ES-I3 (cell line): ENCODE measurements around the gene EGLN1.

Experiments used
- H3K36me3 ChIP-seq: 2 replicates; pipeline ENCODE4 v1.6.1; 2013; ENCODE audit warnings: mild to moderate bottlenecking, low read length, control low read depth, moderate library complexity; ENCODE audit not compliant: insufficient read depth
- H3K4me1 ChIP-seq: 2 replicates; pipeline ENCODE4 v1.6.1; 2013; ENCODE audit warnings: mild to moderate bottlenecking, control low read depth, low read length; ENCODE audit not compliant: insufficient read depth
- H3K9ac ChIP-seq: 2 replicates; pipeline ENCODE4 v1.6.1; 2013; ENCODE audit warnings: low read depth, mild to moderate bottlenecking, low read length, moderate library complexity
- H3K9me3 ChIP-seq: 2 replicates; pipeline ENCODE4 v1.6.1; 2013; ENCODE audit warnings: mild to moderate bottlenecking, low read length, moderate library complexity; ENCODE audit not compliant: control insufficient read depth, insufficient read depth

EGLN1 gene

GRCh38 chr1:231376875-231377549 lies 45.1 kb downstream of the EGLN1 start:
- no peak overlapping the region for H3K9ac ChIP-seq
- no peaks in the 10 kb centered on the region for H3K9me3 ChIP-seq
- no peaks in the 10 kb centered on the region for H3K36me3 ChIP-seq
- peaks cover 4% of the 10 kb centered on the region; the same call in 1 of the 2 replicates for H3K4me1 ChIP-seq

- no peak overlapping the region for H3K9ac ChIP-seq
- H3K9me3 ChIP-seq, result no peaks in the 10 kb centered on the region
Observed at GRCh38 chr1:231376101-231376500, 46.0 kb downstream of the EGLN1 start.

GRCh38 chr1:231374394-231374793 lies 47.7 kb downstream of the EGLN1 start:
- Histone ChIP-seq H3K36me3 (no peaks in the 10 kb centered on the region), H3K4me1 (peaks cover 4% of the 10 kb centered on the region; the same call in 1 of the 2 replicates), H3K9ac (no peak overlapping the region)

More at GRCh38 chr1:231376101-231376500, 46.0 kb downstream of the EGLN1 start:
- peaks cover 4% of the 10 kb centered on the region; the same call in 1 of the 2 replicates for H3K4me1 ChIP-seq
- no peaks in the 10 kb centered on the region for H3K36me3 ChIP-seq

DNA sequence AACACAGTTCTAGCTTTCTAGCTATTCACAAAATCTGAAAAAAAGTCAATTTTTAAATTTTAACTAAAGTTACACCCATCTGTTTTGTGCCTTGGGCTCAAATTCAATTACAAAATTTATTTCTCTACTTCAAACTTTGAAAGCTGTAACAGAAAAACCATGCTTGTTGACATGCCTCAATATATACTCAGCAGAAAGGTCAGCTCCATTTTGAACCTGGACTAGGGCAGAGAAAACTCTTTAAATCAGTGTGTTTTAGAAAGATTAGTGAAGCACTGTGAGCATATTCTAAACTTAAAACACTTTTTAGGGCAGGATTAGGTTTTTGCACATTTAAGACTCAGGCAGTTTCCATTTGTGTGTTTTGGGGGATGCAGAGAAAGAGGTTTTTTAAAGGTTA lies 49.6 kb downstream of the EGLN1 start:
- no peaks in the 10 kb centered on the region for H3K36me3 ChIP-seq

More at GRCh38 chr1:231374394-231374793, 47.7 kb downstream of the EGLN1 start:
- no peaks in the 10 kb centered on the region for H3K9me3 ChIP-seq

GRCh38 chr1:231369282-231369681 lies 52.8 kb downstream of the EGLN1 start:
- H3K4me1 ChIP-seq, result no peaks in the 10 kb centered on the region
- no peaks in the 10 kb centered on the region for H3K36me3 ChIP-seq
- no peak overlapping the region for H3K9ac ChIP-seq
- no peaks in the 10 kb centered on the region for H3K9me3 ChIP-seq

More for the DNA sequence above, 49.6 kb downstream of the EGLN1 start:
- no peak overlapping the region for H3K9ac ChIP-seq
- peaks cover 4% of the 10 kb centered on the region; the same call in 1 of the 2 replicates for H3K4me1 ChIP-seq
- no peaks in the 10 kb centered on the region for H3K9me3 ChIP-seq

GRCh38 chr1:231364192-231364591 lies 57.9 kb downstream of the EGLN1 start:
- no peak overlapping the region for H3K9ac ChIP-seq
- H3K4me1 ChIP-seq, result no peaks in the 10 kb centered on the region
- no peaks in the 10 kb centered on the region for H3K36me3 ChIP-seq
- no peaks in the 10 kb centered on the region for H3K9me3 ChIP-seq

DNA sequence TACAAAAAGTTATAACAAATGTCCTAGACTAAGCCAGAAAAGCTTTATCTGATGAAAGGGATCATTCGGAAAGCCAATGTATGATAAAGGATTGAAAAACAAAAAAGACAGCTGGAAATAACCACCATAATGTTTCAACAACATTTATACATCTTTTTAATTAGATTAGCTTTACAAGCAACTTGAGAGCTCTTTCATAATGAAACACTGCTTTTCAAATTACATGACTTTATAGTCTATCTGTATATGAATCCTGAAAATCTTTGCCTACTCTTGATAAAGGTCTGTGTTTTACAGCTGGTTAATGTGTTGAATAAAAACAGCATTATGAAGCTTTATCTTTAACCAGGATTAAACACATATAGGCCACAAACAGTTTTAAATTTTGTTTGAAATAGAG lies 58.5 kb downstream of the EGLN1 start:
- Histone ChIP-seq H3K4me1 (no peaks in the 10 kb centered on the region), H3K36me3 (no peaks in the 10 kb centered on the region)

DNA sequence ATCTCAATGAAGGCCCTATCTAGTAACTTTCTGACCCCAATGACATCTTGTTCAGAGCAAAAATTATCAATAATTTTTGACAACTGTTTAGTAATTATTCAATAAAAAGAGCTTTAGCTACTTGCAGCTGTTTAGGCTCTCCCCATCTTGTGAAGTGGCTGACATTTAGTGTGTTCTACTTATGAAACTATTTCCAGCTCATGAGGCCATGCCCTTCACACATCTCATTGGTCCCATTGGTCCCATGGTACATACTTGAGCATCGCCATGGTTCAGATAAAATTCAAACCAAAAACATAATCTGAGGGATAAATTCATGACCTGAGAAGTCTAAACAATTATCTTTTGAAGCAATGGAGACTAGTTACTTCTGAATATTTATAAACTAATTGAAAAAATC lies 59.8 kb downstream of the EGLN1 start:
- H3K9me3 ChIP-seq, result no peaks in the 10 kb centered on the region
- H3K9ac ChIP-seq, result no peak overlapping the region
- H3K36me3 ChIP-seq, result no peaks in the 10 kb centered on the region
- H3K4me1 ChIP-seq, result no peaks in the 10 kb centered on the region

More for the DNA sequence above, 58.5 kb downstream of the EGLN1 start:
- Histone ChIP-seq H3K9ac (no peak overlapping the region), H3K9me3 (no peaks in the 10 kb centered on the region)

- Histone ChIP-seq H3K4me1 (no peaks in the 10 kb centered on the region), H3K36me3 (no peaks in the 10 kb centered on the region), H3K9ac (no peak overlapping the region), H3K9me3 (no peaks in the 10 kb centered on the region)
Observed at GRCh38 chr1:231359113-231359512, 63.0 kb downstream of the EGLN1 start.

DNA sequence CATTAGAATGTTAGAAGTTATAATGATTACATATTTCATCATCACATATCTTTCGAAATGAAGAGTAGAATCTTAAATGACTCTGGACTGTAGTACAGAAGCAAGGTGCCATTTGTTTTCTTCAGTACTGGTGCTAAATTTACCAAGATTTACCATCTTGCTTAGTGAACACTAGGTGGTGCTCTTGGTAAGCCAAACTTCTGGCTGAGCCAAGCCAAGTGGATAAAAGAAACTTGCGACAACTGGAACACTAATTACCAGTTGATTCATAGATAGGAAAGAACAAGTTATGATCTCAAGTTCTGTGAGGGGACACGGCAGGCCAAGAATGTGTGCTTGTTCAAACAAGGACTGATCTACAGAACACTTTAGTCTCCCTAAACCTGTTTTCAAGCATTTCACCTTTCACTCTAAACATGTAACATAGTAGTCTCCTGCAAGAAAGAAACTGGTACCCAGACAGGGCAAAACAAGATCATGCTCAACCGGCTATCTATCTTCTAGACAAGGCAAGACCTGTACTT lies 64.2 kb downstream of the EGLN1 start:
- H3K9me3 ChIP-seq, result no peaks in the 10 kb centered on the region
- H3K36me3 ChIP-seq, result peaks cover 3% of the 10 kb centered on the region; the same call in 1 of the 2 replicates
- no peaks in the 10 kb centered on the region for H3K4me1 ChIP-seq
- H3K9ac ChIP-seq, result no peak overlapping the region

DNA sequence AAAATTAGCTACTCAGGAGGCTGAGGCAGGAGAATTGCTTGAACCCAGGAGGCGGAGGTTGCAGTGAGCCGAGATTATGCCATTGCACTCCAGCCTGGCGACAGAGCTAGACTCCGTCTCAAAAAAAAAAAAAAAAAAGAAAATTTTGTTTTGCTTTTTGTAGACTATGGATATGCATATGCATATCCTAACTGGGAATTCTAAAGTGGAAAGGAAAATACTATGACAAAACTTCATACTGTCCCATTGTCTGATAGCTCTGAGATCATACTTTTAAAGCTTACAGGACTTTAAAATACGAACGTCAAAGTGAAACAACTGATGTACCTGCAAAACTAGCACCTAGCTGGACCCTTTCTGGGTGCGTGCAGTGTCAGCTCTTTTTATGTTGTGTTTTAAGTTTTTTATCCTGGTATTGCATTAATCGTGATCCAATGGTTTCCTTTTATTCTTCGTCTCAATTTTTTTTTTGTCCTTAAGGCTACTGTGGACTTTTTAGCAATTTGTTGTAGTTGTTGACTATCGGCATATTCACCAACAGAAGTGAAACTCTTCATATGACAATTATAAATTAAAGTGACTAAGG lies 64.8 kb downstream of the EGLN1 start:
- no peaks in the 10 kb centered on the region for H3K4me1 ChIP-seq
- H3K9me3 ChIP-seq, result no peaks in the 10 kb centered on the region
- H3K9ac ChIP-seq, result no peak overlapping the region
- peaks cover 4% of the 10 kb centered on the region; the same call in 1 of the 2 replicates for H3K36me3 ChIP-seq

- no peaks in the 10 kb centered on the region for H3K9me3 ChIP-seq
- H3K4me1 ChIP-seq, result no peaks in the 10 kb centered on the region
- no peak overlapping the region for H3K9ac ChIP-seq
- peaks cover 7% of the 10 kb centered on the region; the same call in 1 of the 2 replicates for H3K36me3 ChIP-seq
Observed at GRCh38 chr1:231355171-231355570, 66.9 kb downstream of the EGLN1 start.

DNA sequence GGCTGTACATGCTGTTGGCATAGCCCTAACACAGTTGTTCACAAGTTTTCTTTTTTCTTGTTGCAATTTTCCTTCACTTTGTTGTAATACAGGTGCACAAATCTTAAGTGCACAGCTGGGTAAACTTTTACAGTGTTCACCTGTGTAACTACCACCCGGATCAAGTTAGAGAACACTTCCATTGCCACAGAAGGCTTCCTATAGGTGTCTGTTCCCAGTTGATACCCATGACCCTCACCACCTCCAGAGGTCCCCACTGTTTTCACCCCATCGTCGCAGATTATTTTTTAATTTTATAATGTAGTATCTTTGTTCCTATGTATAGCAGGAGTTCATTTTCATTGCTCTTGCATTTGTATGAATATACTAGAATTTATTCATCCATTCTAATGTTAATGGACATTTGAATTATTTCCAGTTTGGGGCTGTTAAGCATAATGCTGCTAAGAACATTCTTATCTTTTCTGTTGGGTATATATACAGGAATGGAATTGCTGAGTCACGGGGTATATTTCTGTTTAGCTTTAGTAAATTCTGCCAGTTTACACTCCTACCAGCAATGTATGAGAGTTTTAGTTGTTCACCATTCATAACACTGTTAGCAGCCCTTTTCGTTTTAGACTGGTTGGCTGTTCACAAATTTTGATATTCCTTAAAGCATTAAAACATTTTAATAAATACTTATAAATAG lies 67.6 kb downstream of the EGLN1 start:
- H3K4me1 ChIP-seq, result no peaks in the 10 kb centered on the region
- H3K36me3 ChIP-seq, result peaks cover 7% of the 10 kb centered on the region
- H3K9me3 ChIP-seq, result no peaks in the 10 kb centered on the region
- H3K9ac ChIP-seq, result no peak overlapping the region

DNA sequence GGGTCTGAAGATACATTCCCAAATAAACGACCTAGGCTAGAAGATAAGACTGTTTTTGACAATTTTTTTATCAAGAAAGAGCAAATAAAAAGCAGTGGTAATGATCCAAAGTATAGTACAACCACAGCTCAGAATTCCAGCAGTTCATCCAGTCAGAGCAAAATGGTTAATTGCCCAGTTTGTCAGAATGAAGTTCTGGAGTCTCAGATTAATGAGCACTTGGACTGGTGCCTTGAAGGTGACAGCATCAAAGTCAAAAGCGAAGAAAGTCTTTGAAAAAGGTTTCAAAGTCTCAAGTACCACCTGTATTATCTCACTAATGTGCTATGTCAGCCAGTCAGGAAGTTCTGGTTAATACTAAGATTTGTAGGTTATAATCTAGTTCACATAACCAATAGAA lies 69.0 kb downstream of the EGLN1 start:
- Histone ChIP-seq H3K9ac (no peak overlapping the region), H3K4me1 (no peaks in the 10 kb centered on the region), H3K36me3 (peaks cover 7% of the 10 kb centered on the region), H3K9me3 (no peaks in the 10 kb centered on the region)
